NT2/D1 (cell line): ENCODE measurements around the gene MRTFA.
"Not testable (repeated sequence)": the region's sequence is repeated elsewhere in the genome, so short reads cannot be mapped to it uniquely, and the experiment has no call there.

Experiments used
- DNase-seq: peaks from one replicate; pipeline ENCODE4 v3.0.0-alpha.2; 2011; ENCODE audit warnings: low read depth, low spot score
- H3K27me3 ChIP-seq: 2 replicates; pipeline ENCODE4 v1.6.0; 2011; ENCODE audit warnings: mild to moderate bottlenecking; ENCODE audit not compliant: insufficient read length, insufficient read depth
- H3K36me3 ChIP-seq: 2 replicates; pipeline ENCODE4 v1.6.1; 2011; ENCODE audit warnings: mild to moderate bottlenecking, low read length, mixed read lengths; ENCODE audit not compliant: insufficient read depth, insufficient read length
- H3K4me1 ChIP-seq: 2 replicates; pipeline ENCODE4 v1.5.1; 2011; ENCODE audit not compliant: insufficient read depth, insufficient read length
- H3K4me3 ChIP-seq: 2 replicates; pipeline ENCODE4 v1.5.1; 2011; ENCODE audit warnings: low read depth; ENCODE audit not compliant: insufficient read length
- H3K9ac ChIP-seq: 2 replicates; pipeline ENCODE4 v1.6.0; 2011; ENCODE audit warnings: low read depth; ENCODE audit not compliant: insufficient read length
- H3K9me3 ChIP-seq: 2 replicates; pipeline ENCODE4 v1.5.1; 2011; ENCODE audit warnings: mild to moderate bottlenecking, low read length; ENCODE audit not compliant: insufficient read depth
- SUZ12 ChIP-seq: IDR thresholded peaks from 2 replicates; pipeline ENCODE4 v1.6.1; 2011; ENCODE audit not compliant: insufficient read length, insufficient read depth; ENCODE audit errors: extremely low read depth
- YY1 ChIP-seq: IDR thresholded peaks from 2 replicates; pipeline ENCODE4 v1.6.1; 2011; ENCODE audit not compliant: insufficient read length, insufficient read depth
- ZNF274 ChIP-seq: IDR thresholded peaks from 2 replicates; pipeline ENCODE4 v1.6.1; 2011; ENCODE audit warnings: mild to moderate bottlenecking, low read depth, low read length

Gene MRTFA

GRCh38 chr22:40388231-40388630 lies 248.3 kb downstream of the MRTFA start:
- no peak for DNase-seq
- no peak overlapping the region for H3K9ac ChIP-seq
- H3K36me3 ChIP-seq, result peaks cover 14% of the 10 kb centered on the region
- TF ChIP-seq SUZ12, result no peak
- no peak for TF ChIP-seq ZNF274
- TF ChIP-seq YY1, result no peak
- H3K27me3 ChIP-seq, result no peaks in the 10 kb centered on the region
- H3K4me3 ChIP-seq, result no peak overlapping the region
- no peaks in the 10 kb centered on the region for H3K9me3 ChIP-seq
- no peaks in the 10 kb centered on the region for H3K4me1 ChIP-seq

DNA sequence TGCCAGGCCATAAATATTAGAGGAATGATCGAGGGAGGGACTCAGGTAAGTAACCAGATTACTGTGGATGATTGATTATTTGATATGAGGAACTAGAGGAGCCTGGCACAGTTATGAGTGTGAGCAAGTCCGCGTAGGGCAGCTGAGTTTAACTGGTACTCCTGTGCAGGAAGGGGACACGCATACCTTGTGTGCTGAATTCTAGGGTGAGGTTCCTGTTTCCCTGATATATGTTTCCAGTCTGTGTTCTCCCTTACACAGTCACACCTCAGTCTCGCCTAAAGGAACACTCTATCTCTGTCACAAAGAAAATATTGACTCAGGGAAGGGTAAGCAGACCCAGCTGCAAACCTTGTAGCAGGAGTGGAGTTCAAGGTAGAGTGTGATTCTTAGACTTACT lies 248.8 kb downstream of the MRTFA start:
- H3K4me3 ChIP-seq, result no peak overlapping the region
- H3K36me3 ChIP-seq, result peaks cover 14% of the 10 kb centered on the region
- no peak for TF ChIP-seq YY1
- no peak for TF ChIP-seq ZNF274
- TF ChIP-seq SUZ12, result no peak
- H3K4me1 ChIP-seq, result no peaks in the 10 kb centered on the region
- H3K9ac ChIP-seq, result no peak overlapping the region
- no peaks in the 10 kb centered on the region for H3K9me3 ChIP-seq
- DNase-seq, result no peak
- H3K27me3 ChIP-seq, result no peaks in the 10 kb centered on the region

DNA sequence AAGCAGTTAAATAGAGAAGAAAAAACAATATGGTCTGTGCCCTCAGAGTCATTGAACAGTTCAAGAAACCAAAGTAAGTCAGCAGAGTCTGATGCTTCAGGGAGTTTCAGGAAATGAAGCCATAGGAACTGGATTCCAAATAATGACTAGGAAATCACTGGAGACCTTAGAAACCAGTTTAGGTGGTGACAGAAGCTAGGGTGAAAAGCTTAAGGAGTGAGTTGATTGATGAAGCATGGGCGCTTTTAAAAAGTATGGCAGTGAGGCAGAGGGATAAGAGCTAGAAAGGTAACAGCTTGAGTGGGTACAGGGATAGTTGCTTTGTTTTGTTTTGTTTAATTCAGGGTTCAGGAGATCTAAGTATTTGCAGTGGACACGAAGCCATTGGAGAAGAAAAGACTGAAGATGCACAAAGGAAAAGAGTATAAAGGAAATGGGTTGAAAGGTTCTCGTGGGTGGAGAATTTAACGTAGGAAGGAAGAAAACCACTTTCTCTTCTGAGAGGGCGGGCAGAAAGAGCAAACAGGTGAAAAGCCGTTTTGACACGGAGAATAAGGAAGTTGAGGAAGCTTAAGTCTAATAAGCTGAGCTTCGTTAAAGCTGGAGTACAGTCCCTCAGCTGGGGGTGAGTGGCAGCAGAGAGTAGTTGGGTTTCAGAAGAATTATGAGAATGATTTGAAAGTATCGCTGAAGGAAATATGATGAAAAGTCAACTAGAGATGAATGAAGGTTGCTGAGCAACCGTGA lies 251.3 kb downstream of the MRTFA start:
- H3K4me3 ChIP-seq, result no peak overlapping the region
- no peak for DNase-seq
- H3K36me3 ChIP-seq, result peaks cover 14% of the 10 kb centered on the region
- TF ChIP-seq ZNF274, result no peak
- no peak for TF ChIP-seq YY1
- no peaks in the 10 kb centered on the region for H3K4me1 ChIP-seq
- no peaks in the 10 kb centered on the region for H3K27me3 ChIP-seq
- H3K9ac ChIP-seq, result no peak overlapping the region
- no peaks in the 10 kb centered on the region for H3K9me3 ChIP-seq

GRCh38 chr22:40383905-40384304 lies 252.6 kb downstream of the MRTFA start:
- no peaks in the 10 kb centered on the region for H3K4me1 ChIP-seq
- H3K36me3 ChIP-seq, result peaks cover 14% of the 10 kb centered on the region
- TF ChIP-seq ZNF274 (no peak), SUZ12 (no peak), YY1 (no peak)
- H3K4me3 ChIP-seq, result no peak overlapping the region
- no peaks in the 10 kb centered on the region for H3K27me3 ChIP-seq
- H3K9ac ChIP-seq, result no peak overlapping the region
- DNase-seq, result no peak
- no peaks in the 10 kb centered on the region for H3K9me3 ChIP-seq

- no peak for TF ChIP-seq ZNF274
- no peak for TF ChIP-seq SUZ12
- TF ChIP-seq YY1, result no peak
- Histone ChIP-seq H3K4me3 (no peak overlapping the region), H3K9ac (no peak overlapping the region), H3K36me3 (no peaks in the 10 kb centered on the region), H3K9me3 (no peaks in the 10 kb centered on the region), H3K4me1 (no peaks in the 10 kb centered on the region), H3K27me3 (no peaks in the 10 kb centered on the region)
- no peak for DNase-seq
Measured at GRCh38 chr22:40381461-40381860, 255.1 kb downstream of the MRTFA start.

- H3K9me3 ChIP-seq, H3K9ac ChIP-seq, H3K4me3 ChIP-seq, H3K27me3 ChIP-seq, H3K4me1 ChIP-seq, DNase-seq: not testable (repeated sequence)
- H3K36me3 ChIP-seq, result peaks cover 14% of the 10 kb centered on the region
Measured at GRCh38 chr22:40378448-40378847, 258.1 kb downstream of the MRTFA start.

DNA sequence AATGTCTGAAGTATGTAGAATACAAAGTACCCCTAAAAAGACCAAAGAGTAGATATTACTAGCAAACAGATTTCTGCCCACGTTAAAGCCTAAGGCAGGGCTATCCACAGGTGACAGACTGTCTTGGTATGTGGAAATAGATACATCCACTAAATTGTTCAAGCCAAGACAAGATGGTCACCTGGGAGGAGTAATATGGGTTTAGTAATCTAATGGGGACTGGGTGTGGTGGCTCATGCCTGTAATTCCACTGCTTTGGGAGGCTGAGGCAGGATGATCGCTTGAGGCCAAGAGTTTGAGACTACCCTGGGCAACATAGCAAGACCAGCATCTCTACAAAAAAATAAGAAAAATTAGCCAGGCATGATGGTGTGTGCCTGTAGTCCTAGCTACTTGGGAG lies 258.6 kb downstream of the MRTFA start:
- peaks cover 20% of the 10 kb centered on the region for H3K36me3 ChIP-seq
- H3K27me3 ChIP-seq, result no peaks in the 10 kb centered on the region
- H3K9ac ChIP-seq, result no peak overlapping the region
- H3K9me3 ChIP-seq, result no peaks in the 10 kb centered on the region
- no peak for DNase-seq
- H3K4me3 ChIP-seq, result no peak overlapping the region
- no peaks in the 10 kb centered on the region for H3K4me1 ChIP-seq
- TF ChIP-seq ZNF274 (no peak), SUZ12 (no peak), YY1 (no peak)
